ENCODE data around the gene OTOGL.

The OTOGL gene

GRCh38 chr12:80404629-80405028, 305.3 kb downstream of the OTOGL start:
- TF ChIP-seq POLR2AphosphoS5 (IDR thresholded peaks at IDR 0.05; ENCODE audit: low read depth, low read length), result no peak
- TF ChIP-seq, protein P1, sequence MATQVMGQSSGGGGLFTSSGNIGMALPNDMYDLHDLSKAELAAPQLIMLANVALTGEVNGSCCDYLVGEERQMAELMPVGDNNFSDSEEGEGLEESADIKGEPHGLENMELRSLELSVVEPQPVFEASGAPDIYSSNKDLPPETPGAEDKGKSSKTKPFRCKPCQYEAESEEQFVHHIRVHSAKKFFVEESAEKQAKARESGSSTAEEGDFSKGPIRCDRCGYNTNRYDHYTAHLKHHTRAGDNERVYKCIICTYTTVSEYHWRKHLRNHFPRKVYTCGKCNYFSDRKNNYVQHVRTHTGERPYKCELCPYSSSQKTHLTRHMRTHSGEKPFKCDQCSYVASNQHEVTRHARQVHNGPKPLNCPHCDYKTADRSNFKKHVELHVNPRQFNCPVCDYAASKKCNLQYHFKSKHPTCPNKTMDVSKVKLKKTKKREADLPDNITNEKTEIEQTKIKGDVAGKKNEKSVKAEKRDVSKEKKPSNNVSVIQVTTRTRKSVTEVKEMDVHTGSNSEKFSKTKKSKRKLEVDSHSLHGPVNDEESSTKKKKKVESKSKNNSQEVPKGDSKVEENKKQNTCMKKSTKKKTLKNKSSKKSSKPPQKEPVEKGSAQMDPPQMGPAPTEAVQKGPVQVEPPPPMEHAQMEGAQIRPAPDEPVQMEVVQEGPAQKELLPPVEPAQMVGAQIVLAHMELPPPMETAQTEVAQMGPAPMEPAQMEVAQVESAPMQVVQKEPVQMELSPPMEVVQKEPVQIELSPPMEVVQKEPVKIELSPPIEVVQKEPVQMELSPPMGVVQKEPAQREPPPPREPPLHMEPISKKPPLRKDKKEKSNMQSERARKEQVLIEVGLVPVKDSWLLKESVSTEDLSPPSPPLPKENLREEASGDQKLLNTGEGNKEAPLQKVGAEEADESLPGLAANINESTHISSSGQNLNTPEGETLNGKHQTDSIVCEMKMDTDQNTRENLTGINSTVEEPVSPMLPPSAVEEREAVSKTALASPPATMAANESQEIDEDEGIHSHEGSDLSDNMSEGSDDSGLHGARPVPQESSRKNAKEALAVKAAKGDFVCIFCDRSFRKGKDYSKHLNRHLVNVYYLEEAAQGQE (IDR thresholded peaks at IDR 0.05; ENCODE audit: insufficient read depth in 1 of 2, low read depth in 2 of 2, low read length in 2 of 2), result no peak
- TF ChIP-seq FOXP2 (optimal IDR thresholded peaks at IDR 0.05; ENCODE audit: borderline replicate concordance, extremely low read depth, extremely low read length, insufficient read depth), result no peak
- TF ChIP-seq TAF1 (IDR thresholded peaks at IDR 0.05; ENCODE audit: borderline replicate concordance, insufficient read depth, low read length), result no peak
- no peak for TF ChIP-seq SIN3A (IDR thresholded peaks at IDR 0.05; ENCODE audit: borderline replicate concordance, insufficient read depth, low read length)

DNA sequence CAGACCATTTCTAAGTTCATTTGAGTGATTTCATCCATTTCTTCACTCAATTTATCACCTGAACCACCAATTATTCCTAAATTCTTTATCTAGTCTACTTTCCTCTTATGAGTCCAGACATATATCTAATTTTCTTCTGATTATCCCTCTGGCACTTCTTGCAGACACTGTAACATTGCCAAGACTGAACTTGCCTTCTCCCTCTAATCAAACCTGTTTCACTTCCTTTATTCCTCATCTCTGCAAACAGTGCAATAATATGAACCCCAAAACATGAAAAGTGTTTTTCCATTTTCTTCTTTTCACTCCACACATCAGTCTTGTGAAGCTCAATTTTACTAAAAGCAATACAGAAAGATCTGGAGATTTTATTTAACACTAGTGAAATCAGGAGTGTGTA, 306.9 kb downstream of the OTOGL start:
- TF ChIP-seq POLR2AphosphoS5 (IDR thresholded peaks at IDR 0.05; ENCODE audit: low read depth, low read length) (no peak), TAF1 (IDR thresholded peaks at IDR 0.05; ENCODE audit: borderline replicate concordance, insufficient read depth, low read length) (no peak)
- TF ChIP-seq, protein P1 (IDR thresholded peaks at IDR 0.05; ENCODE audit: insufficient read depth in 1 of 2, low read depth in 2 of 2, low read length in 2 of 2), result no peak

DNA sequence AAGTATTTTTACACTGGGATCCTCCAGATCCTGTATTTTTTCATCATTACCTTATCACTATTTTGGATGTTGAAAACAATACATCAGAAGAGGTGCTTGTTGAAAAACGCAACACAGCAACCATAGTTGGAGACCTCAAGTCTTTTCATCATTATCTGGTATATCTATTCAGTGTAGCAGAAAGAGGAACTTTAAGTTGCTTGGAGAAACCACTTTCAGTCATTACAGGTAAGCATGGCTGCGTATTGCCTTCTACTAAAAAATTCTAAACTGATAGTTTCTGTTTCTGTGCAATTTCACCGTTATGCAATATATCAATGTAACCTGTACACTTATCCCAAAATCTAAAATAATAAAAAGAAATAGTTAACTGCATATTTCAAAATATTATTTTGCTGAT, 312.4 kb downstream of the OTOGL start:
- TF ChIP-seq FOXP2 (optimal IDR thresholded peaks at IDR 0.05; ENCODE audit: borderline replicate concordance, extremely low read depth, extremely low read length, insufficient read depth) (no peak), SIN3A (IDR thresholded peaks at IDR 0.05; ENCODE audit: borderline replicate concordance, insufficient read depth, low read length) (no peak), TAF1 (IDR thresholded peaks at IDR 0.05; ENCODE audit: borderline replicate concordance, insufficient read depth, low read length) (no peak), POLR2AphosphoS5 (IDR thresholded peaks at IDR 0.05; ENCODE audit: low read depth, low read length) (no peak)
- TF ChIP-seq, protein P1 (IDR thresholded peaks at IDR 0.05; ENCODE audit: insufficient read depth in 1 of 2, low read depth in 2 of 2, low read length in 2 of 2), result no peak

DNA sequence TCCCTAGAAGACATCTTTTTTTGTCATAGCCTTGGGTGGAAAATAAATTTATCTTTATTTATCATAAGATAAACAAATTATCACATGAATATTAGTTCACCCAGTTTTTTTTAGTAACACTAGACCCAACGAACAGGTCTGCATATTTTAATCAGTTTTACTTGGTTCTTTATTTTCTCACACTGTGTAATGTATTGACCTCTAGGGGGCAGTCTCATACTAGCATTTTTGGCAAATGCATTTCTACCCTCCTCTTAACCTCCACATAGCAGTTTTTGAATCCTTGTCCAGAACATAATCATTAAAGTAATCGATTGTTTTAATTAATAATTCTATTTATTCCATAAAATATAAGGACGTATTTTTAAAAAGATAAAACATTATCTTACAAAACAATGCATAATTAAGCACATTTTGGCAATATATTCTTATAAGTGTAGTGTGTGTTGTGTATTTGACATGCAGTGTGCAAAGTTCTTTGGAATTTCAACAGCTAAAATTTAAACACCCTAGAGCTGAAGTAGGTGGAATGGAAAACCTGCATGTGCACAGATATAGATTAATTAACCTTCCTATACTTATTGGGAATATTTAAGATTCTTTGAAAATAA, 313.1 kb downstream of the OTOGL start:
- TF ChIP-seq TAF1 (IDR thresholded peaks at IDR 0.05; ENCODE audit: borderline replicate concordance, insufficient read depth, low read length), result no peak
- no peak for TF ChIP-seq FOXP2 (optimal IDR thresholded peaks at IDR 0.05; ENCODE audit: borderline replicate concordance, extremely low read depth, extremely low read length, insufficient read depth)
- TF ChIP-seq POLR2AphosphoS5 (IDR thresholded peaks at IDR 0.05; ENCODE audit: low read depth, low read length), result no peak
- TF ChIP-seq SIN3A (IDR thresholded peaks at IDR 0.05; ENCODE audit: borderline replicate concordance, insufficient read depth, low read length), result no peak
- TF ChIP-seq, protein P1 (IDR thresholded peaks at IDR 0.05; ENCODE audit: insufficient read depth in 1 of 2, low read depth in 2 of 2, low read length in 2 of 2), result no peak

- TF ChIP-seq POLR2AphosphoS5 (IDR thresholded peaks at IDR 0.05; ENCODE audit: low read depth, low read length), result no peak
- no peak for TF ChIP-seq SIN3A (IDR thresholded peaks at IDR 0.05; ENCODE audit: borderline replicate concordance, insufficient read depth, low read length)
- TF ChIP-seq, protein P1 (IDR thresholded peaks at IDR 0.05; ENCODE audit: insufficient read depth in 1 of 2, low read depth in 2 of 2, low read length in 2 of 2), result no peak
- TF ChIP-seq FOXP2 (optimal IDR thresholded peaks at IDR 0.05; ENCODE audit: borderline replicate concordance, extremely low read depth, extremely low read length, insufficient read depth), result no peak
- no peak for TF ChIP-seq TAF1 (IDR thresholded peaks at IDR 0.05; ENCODE audit: borderline replicate concordance, insufficient read depth, low read length)
These were observed 314.1 kb downstream of the OTOGL start for GRCh38 chr12:80413462-80413861.
